Activated naive CD4-positive, alpha-beta T cell (primary cell): ENCODE measurements around the gene MZT1.

Source experiments
- DNase-seq, 4 experiments: peaks; one replicate each; lab custom pipeline; 2025; lab: John Stamatoyannopoulos, UW

MZT1 gene

GRCh38 chr13:72680353-72680752 is 47.1 kb downstream of the MZT1 start:
- no peak for DNase-seq

- DNase-seq = no peak
Measured at GRCh38 chr13:72678312-72678711, 49.1 kb downstream of the MZT1 start.

DNA sequence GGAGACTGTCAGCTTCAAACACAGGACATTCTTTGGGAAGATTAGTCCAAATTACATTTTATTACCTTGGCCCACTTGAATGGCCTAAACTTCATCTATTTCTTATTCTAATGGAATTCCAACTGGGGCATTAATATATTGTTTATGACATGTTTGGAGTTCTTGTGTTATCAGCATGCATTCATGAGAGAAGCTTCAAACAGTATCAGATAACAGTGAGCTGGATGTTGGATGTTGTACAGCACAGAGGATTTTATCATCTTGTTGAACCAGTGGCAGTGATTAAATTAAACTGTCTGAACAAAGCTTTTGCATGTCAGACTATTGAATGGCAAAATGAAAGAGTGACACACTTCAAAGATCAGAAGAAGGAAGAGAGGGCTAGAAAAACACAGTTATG is 50.0 kb downstream of the MZT1 start:
- DNase-seq = no peak

- no peak for DNase-seq
Measured at GRCh38 chr13:72666391-72666790, 61.0 kb downstream of the MZT1 start.

DNA sequence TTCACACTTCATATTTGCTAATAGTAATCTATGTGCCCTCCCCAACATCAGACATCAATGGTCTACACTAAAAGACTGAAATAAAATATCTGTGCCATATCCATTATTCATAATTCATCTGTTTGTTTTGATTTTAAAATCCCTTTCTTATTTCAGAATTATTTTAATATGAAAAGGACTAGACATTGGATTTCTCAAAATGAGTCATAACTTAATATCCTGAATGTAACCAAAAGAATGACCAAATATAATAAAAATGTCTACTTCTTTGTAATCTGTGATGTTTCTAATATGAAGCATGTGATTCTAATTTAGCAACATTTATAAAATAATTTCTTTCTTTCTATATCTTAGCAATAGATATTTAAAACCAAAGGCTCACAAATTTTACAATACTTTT is 64.9 kb downstream of the MZT1 start:
- no peak for DNase-seq
